HL-60 (cell line): ENCODE results near the gene SMCO1.
"Not testable (repeated sequence)": the region's sequence is repeated elsewhere in the genome, so short reads cannot be mapped to it uniquely, and the experiment has no call there.

Experiments used
- DNase-seq, 2 experiments: peaks; one replicate each; pipeline ENCODE4 v3.0.0-alpha.2; 2010 to 2020; ENCODE audit warnings: low read depth in 1 of 2, low spot score in 1 of 2
- H3K27ac ChIP-seq: fragments of 250-450 bp; sonication (Bioruptor Pico); replicated peaks from 2 replicates; pipeline ENCODE4 v1.5.1; 2020; ENCODE audit warnings: mild to moderate bottlenecking, moderate library complexity
- H3K27me3 ChIP-seq: fragments of 250-450 bp; sonication (Bioruptor Pico); 2 replicates; pipeline ENCODE4 v1.5.1; 2021; ENCODE audit warnings: mild to moderate bottlenecking, moderate library complexity; ENCODE audit not compliant: insufficient read depth, poor library complexity, severe bottlenecking
- H3K4me3 ChIP-seq: replicated peaks from 2 replicates; pipeline ENCODE4 v1.5.1; 2011; ENCODE audit warnings: mild to moderate bottlenecking, control low read depth, low read length; ENCODE audit not compliant: insufficient read depth
- CTCF ChIP-seq: IDR thresholded peaks from one replicate; pipeline ENCODE4 v1.5.1; 2011; ENCODE audit warnings: low read length, control low read depth, inconsistent platforms; ENCODE audit not compliant: insufficient read depth
- GABPA ChIP-seq: IDR thresholded peaks from 2 replicates; pipeline ENCODE4 v1.6.1; 2012; ENCODE audit warnings: low read depth
- POLR2AphosphoS5 ChIP-seq: IDR thresholded peaks from 2 replicates; pipeline ENCODE4 v1.6.1; 2012; ENCODE audit warnings: low read depth
- SPI1 ChIP-seq: IDR thresholded peaks from 2 replicates; pipeline ENCODE4 v1.6.1; 2012; ENCODE audit warnings: low read depth, mild to moderate bottlenecking, borderline replicate concordance
- TF ChIP-seq, protein P1 (sequence below): IDR thresholded peaks from 2 replicates; pipeline ENCODE4 v1.6.1; 2012; ENCODE audit warnings: low read depth; ENCODE audit not compliant: insufficient replicate concordance

SMCO1 gene

GRCh38 chr3:196514350-196514716 is 813 bp downstream of the SMCO1 start:
- Histone ChIP-seq H3K4me3 (no peak overlapping the region), H3K27me3 (no peaks in the 10 kb centered on the region), H3K27ac (no peak overlapping the region)
- no peak for DNase-seq
- TF ChIP-seq GABPA (no peak), SPI1 (no peak), POLR2AphosphoS5 (no peak), CTCF (no peak)
- TF ChIP-seq, protein P1, sequence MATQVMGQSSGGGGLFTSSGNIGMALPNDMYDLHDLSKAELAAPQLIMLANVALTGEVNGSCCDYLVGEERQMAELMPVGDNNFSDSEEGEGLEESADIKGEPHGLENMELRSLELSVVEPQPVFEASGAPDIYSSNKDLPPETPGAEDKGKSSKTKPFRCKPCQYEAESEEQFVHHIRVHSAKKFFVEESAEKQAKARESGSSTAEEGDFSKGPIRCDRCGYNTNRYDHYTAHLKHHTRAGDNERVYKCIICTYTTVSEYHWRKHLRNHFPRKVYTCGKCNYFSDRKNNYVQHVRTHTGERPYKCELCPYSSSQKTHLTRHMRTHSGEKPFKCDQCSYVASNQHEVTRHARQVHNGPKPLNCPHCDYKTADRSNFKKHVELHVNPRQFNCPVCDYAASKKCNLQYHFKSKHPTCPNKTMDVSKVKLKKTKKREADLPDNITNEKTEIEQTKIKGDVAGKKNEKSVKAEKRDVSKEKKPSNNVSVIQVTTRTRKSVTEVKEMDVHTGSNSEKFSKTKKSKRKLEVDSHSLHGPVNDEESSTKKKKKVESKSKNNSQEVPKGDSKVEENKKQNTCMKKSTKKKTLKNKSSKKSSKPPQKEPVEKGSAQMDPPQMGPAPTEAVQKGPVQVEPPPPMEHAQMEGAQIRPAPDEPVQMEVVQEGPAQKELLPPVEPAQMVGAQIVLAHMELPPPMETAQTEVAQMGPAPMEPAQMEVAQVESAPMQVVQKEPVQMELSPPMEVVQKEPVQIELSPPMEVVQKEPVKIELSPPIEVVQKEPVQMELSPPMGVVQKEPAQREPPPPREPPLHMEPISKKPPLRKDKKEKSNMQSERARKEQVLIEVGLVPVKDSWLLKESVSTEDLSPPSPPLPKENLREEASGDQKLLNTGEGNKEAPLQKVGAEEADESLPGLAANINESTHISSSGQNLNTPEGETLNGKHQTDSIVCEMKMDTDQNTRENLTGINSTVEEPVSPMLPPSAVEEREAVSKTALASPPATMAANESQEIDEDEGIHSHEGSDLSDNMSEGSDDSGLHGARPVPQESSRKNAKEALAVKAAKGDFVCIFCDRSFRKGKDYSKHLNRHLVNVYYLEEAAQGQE, result no peak

DNA sequence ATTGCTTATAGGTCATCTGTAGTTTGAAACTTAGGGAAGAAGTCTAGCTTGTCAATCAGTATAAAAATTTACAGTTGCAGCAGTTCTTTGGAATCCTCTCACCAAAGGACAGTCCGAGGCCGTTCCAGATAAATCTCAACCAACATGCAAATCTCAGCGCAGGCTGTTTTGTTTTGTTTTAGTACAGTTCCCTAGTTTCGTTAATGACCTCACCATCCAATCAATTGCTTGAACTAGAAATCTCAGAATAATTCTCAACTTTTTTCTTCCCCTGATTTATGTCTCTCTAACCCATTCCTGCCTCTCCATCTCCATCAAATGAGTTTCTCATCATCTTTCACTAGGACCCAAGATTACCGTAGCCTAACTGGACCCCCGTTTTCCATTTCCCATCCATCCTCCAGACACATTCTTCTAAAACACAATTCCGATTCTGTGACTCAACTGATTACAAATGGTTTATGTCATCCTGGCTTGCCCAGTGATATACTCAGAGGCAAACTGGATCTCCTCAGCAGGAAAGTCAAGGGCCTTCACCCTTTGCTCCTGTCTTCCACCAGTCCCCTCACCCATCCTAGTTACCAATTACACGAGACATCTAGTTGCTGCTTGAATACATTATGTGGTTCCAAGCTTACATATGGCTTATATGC is 1.3 kb downstream of the SMCO1 start:
- H3K27ac ChIP-seq, result no peak overlapping the region
- no peak for TF ChIP-seq POLR2AphosphoS5
- TF ChIP-seq SPI1, result no peak
- TF ChIP-seq, protein P1, result no peak
- no peak for TF ChIP-seq GABPA
- no peak for TF ChIP-seq CTCF
- no peak for DNase-seq
- H3K4me3 ChIP-seq, result no peak overlapping the region
- H3K27me3 ChIP-seq, result no peaks in the 10 kb centered on the region

- not testable (repeated sequence) for DNase-seq, H3K4me3 ChIP-seq, H3K27ac ChIP-seq, H3K27me3 ChIP-seq
Measured at GRCh38 chr3:196511646-196512425, 3.3 kb downstream of the SMCO1 start.

DNA sequence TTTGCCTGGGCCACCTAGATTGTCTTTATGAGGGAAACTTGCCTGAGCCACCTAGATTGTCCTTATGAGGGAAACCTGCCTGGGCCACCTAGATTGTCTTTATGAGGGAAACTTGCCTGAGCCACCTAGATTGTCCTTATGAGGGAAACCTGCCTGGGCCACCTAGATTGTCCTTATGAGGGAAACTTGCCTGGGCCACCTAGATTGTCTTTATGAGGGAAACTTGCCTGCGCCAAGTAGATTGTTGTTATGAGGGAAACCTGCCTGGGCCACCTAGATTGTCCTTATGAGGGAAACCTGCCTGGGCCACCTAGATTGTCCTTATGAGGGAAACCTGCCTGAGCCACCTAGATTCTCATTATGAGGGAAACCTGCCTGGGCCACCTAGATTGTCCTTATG is 4.0 kb downstream of the SMCO1 start:
- not testable (repeated sequence) for DNase-seq

DNA sequence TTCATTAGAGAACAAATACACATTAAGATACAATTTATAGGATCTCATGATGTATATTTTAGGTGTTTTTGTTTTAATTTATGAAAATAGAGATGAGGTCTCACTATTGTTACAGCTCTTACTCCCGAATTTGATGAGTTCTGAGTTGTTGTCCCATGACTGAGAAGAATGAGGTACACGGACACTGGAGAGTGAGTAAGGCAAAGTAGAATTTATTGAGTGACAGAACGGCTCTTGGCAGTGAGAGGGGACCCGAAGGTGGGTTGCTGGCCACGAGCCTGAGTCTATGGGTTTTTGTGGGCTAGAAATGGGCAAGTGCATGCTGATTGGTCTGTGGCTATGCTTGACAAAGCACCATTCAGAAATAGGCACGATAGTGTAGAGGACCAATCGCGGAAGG is 8.5 kb downstream of the SMCO1 start:
- Histone ChIP-seq H3K4me3 (no peak overlapping the region), H3K27me3 (no peaks in the 10 kb centered on the region), H3K27ac (no peak overlapping the region)
- DNase-seq, result no peak
- no peak for TF ChIP-seq GABPA
- TF ChIP-seq SPI1, result no peak
- TF ChIP-seq CTCF, result no peak
- TF ChIP-seq, protein P1, result no peak
- no peak for TF ChIP-seq POLR2AphosphoS5

More for the DNA sequence above, 4.0 kb downstream of the SMCO1 start:
- H3K27me3 ChIP-seq, H3K27ac ChIP-seq, H3K4me3 ChIP-seq: not testable (repeated sequence)
